Neural cell (in vitro differentiated cells): Measurements from ENCODE around the gene ARID1A. TPM values are rescaled to one million over a fixed set of nuclear protein-coding genes. Genes with fewer than 3 reads are reported as not detected.
A peak's percentile ranks its signal among the peaks of the same experiment; 100 is the strongest.

Source experiments
- H2AFZ ChIP-seq: fragments of 200-600, 300-800 bp; sonication (generic), shearing (Covaris generic); 2 replicates; pipeline ENCODE4 v1.6.0; 2014; ENCODE audit warnings: low read depth, mild to moderate bottlenecking, antibody characterized with exemption, low read length, moderate library complexity
- H3F3A ChIP-seq: fragments of 200-600 bp; shearing (Covaris generic); 2 replicates; pipeline ENCODE4 v1.6.1; 2016; ENCODE audit warnings: mild to moderate bottlenecking, moderate library complexity, mixed read lengths, antibody characterized with exemption, low read length; ENCODE audit not compliant: insufficient read depth, poor library complexity, severe bottlenecking
- H3K27ac ChIP-seq: fragments of 200-600, 300-800 bp; sonication (generic), shearing (Covaris generic); 2 replicates; pipeline ENCODE4 v1.5.1; 2014; ENCODE audit warnings: mild to moderate bottlenecking, low read length, moderate library complexity
- H3K27me3 ChIP-seq: fragments of 300-800, 200-600 bp; sonication (generic), shearing (Covaris generic); 2 replicates; pipeline ENCODE4 v1.6.0; 2014; ENCODE audit warnings: mild to moderate bottlenecking, low read depth, low read length, moderate library complexity; ENCODE audit not compliant: insufficient read depth
- H3K36me3 ChIP-seq: fragments of 300-800, 200-600 bp; sonication (generic), shearing (Covaris generic); 2 replicates; pipeline ENCODE4 v1.5.1; 2014; ENCODE audit warnings: mild to moderate bottlenecking, antibody characterized with exemption, low read length, moderate library complexity; ENCODE audit not compliant: insufficient read depth
- H3K4me2 ChIP-seq: fragments of 300-800, 200-600 bp; sonication (generic), shearing (Covaris generic); 2 replicates; pipeline ENCODE4 v1.6.0; 2014; ENCODE audit warnings: mild to moderate bottlenecking, low read length
- H3K4me3 ChIP-seq: fragments of 300-800, 200-600 bp; sonication (generic), shearing (Covaris generic); 2 replicates; pipeline ENCODE4 v1.5.1; 2014; ENCODE audit warnings: mild to moderate bottlenecking, low read length, moderate library complexity
- H3K79me2 ChIP-seq: fragments of 200-600 bp; shearing (Covaris generic); replicated peaks from 2 replicates; pipeline ENCODE4 v1.6.0; 2014; ENCODE audit warnings: mild to moderate bottlenecking, low read length, moderate library complexity; ENCODE audit not compliant: insufficient read depth
- H3K9ac ChIP-seq: fragments of 300-800, 200-600 bp; sonication (generic), shearing (Covaris generic); 2 replicates; pipeline ENCODE4 v1.6.1; 2016; ENCODE audit warnings: mild to moderate bottlenecking, low read length, mixed read lengths
- H3K9me2 ChIP-seq: fragments of 200-600 bp; shearing (Covaris generic); 2 replicates; pipeline ENCODE4 v1.6.1; 2016; ENCODE audit warnings: mild to moderate bottlenecking, low read length, mixed read lengths; ENCODE audit not compliant: insufficient read depth
- H3K9me3 ChIP-seq: fragments of 200-600, 300-800 bp; sonication (generic), shearing (Covaris generic); 2 replicates; pipeline ENCODE4 v1.6.1; 2016; ENCODE audit warnings: mild to moderate bottlenecking, mixed run types, low read length, moderate library complexity, mixed read lengths
- H4K20me1 ChIP-seq: fragments of 200-600 bp; shearing (Covaris generic); 2 replicates; pipeline ENCODE4 v1.6.1; 2016; ENCODE audit warnings: mild to moderate bottlenecking, mixed run types; ENCODE audit not compliant: insufficient read depth
- EP300 ChIP-seq: fragments of 450-650 bp; conservative IDR thresholded peaks from 2 replicates; pipeline ENCODE4 v1.6.1; 2014; ENCODE audit warnings: antibody characterized with exemption, mild to moderate bottlenecking, moderate library complexity; ENCODE audit not compliant: poor library complexity, severe bottlenecking
- EZH2 ChIP-seq: fragments of 200-600, 300-800 bp; shearing (Covaris generic), sonication (generic); IDR thresholded peaks from 2 replicates; pipeline ENCODE4 v1.6.1; 2014; ENCODE audit warnings: antibody characterized with exemption, low read length, borderline replicate concordance, mild to moderate bottlenecking; ENCODE audit not compliant: insufficient read depth, poor library complexity, severe bottlenecking
- MXI1 ChIP-seq: fragments of 450-650 bp; conservative IDR thresholded peaks from 2 replicates; pipeline ENCODE4 v1.6.1; 2014; ENCODE audit warnings: antibody characterized with exemption, mild to moderate bottlenecking; ENCODE audit not compliant: poor library complexity, severe bottlenecking
- POLR2AphosphoS5 ChIP-seq: IDR thresholded peaks from 2 replicates; pipeline ENCODE4 v1.6.1; 2012
- RAD21 ChIP-seq: fragments of 450-650 bp; conservative IDR thresholded peaks from 2 replicates; pipeline ENCODE4 v1.6.1; 2014; ENCODE audit warnings: antibody characterized with exemption, mild to moderate bottlenecking, moderate library complexity
- SMC3 ChIP-seq: fragments of 450-650 bp; conservative IDR thresholded peaks from 2 replicates; pipeline ENCODE4 v1.6.1; 2014; ENCODE audit warnings: antibody characterized with exemption, mild to moderate bottlenecking, moderate library complexity; ENCODE audit not compliant: poor library complexity
- TAF1 ChIP-seq: IDR thresholded peaks from 2 replicates; pipeline ENCODE4 v1.6.1; 2012; ENCODE audit warnings: low read depth
- polyA plus RNA-seq: library from polyadenylated mRNA; depleted of rRNA; stranded (reverse); fragments of >200 nt; gene quantifications from 2 replicates; pipeline ENCODE4 v1.2.3, GENCODE V29; 2014
- TF ChIP-seq, protein P1 (sequence below): IDR thresholded peaks from 2 replicates; pipeline ENCODE4 v1.6.1; 2012; ENCODE audit warnings: borderline replicate concordance
- TF ChIP-seq, protein P2 (sequence below): fragments of 450-650 bp; IDR thresholded peaks from 2 replicates; pipeline ENCODE4 v1.5.1; 2014; ENCODE audit warnings: antibody characterized with exemption, mild to moderate bottlenecking, moderate library complexity; ENCODE audit not compliant: poor library complexity, severe bottlenecking

Gene ARID1A
- polyA plus RNA-seq, 1 donor from 2014 or later = 13.2 TPM

- no peaks in the 10 kb centered on the region for H3F3A ChIP-seq
- peaks cover 3% of the 10 kb centered on the region for H3K36me3 ChIP-seq
- peaks cover 97% of the 10 kb centered on the region for H3K79me2 ChIP-seq
- H3K9ac ChIP-seq = no peak overlapping the region
- H3K4me3 ChIP-seq = no peak overlapping the region
- H3K4me2 ChIP-seq = no peak overlapping the region
- H3K9me2 ChIP-seq = no peaks in the 10 kb centered on the region
- H4K20me1 ChIP-seq = peaks cover 46% of the 10 kb centered on the region
- no peak overlapping the region for H2AFZ ChIP-seq
- no peak overlapping the region for H3K27ac ChIP-seq
- H3K27me3 ChIP-seq = no peaks in the 10 kb centered on the region
- no peaks in the 10 kb centered on the region for H3K9me3 ChIP-seq
- TF ChIP-seq, protein P1, sequence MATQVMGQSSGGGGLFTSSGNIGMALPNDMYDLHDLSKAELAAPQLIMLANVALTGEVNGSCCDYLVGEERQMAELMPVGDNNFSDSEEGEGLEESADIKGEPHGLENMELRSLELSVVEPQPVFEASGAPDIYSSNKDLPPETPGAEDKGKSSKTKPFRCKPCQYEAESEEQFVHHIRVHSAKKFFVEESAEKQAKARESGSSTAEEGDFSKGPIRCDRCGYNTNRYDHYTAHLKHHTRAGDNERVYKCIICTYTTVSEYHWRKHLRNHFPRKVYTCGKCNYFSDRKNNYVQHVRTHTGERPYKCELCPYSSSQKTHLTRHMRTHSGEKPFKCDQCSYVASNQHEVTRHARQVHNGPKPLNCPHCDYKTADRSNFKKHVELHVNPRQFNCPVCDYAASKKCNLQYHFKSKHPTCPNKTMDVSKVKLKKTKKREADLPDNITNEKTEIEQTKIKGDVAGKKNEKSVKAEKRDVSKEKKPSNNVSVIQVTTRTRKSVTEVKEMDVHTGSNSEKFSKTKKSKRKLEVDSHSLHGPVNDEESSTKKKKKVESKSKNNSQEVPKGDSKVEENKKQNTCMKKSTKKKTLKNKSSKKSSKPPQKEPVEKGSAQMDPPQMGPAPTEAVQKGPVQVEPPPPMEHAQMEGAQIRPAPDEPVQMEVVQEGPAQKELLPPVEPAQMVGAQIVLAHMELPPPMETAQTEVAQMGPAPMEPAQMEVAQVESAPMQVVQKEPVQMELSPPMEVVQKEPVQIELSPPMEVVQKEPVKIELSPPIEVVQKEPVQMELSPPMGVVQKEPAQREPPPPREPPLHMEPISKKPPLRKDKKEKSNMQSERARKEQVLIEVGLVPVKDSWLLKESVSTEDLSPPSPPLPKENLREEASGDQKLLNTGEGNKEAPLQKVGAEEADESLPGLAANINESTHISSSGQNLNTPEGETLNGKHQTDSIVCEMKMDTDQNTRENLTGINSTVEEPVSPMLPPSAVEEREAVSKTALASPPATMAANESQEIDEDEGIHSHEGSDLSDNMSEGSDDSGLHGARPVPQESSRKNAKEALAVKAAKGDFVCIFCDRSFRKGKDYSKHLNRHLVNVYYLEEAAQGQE = no peak
- no peak for TF ChIP-seq SMC3
- no peak for TF ChIP-seq MXI1
- TF ChIP-seq EP300 = no peak
- TF ChIP-seq TAF1 = no peak
- TF ChIP-seq, protein P2, sequence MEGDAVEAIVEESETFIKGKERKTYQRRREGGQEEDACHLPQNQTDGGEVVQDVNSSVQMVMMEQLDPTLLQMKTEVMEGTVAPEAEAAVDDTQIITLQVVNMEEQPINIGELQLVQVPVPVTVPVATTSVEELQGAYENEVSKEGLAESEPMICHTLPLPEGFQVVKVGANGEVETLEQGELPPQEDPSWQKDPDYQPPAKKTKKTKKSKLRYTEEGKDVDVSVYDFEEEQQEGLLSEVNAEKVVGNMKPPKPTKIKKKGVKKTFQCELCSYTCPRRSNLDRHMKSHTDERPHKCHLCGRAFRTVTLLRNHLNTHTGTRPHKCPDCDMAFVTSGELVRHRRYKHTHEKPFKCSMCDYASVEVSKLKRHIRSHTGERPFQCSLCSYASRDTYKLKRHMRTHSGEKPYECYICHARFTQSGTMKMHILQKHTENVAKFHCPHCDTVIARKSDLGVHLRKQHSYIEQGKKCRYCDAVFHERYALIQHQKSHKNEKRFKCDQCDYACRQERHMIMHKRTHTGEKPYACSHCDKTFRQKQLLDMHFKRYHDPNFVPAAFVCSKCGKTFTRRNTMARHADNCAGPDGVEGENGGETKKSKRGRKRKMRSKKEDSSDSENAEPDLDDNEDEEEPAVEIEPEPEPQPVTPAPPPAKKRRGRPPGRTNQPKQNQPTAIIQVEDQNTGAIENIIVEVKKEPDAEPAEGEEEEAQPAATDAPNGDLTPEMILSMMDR = no peak
- TF ChIP-seq RAD21 = no peak
- no peak for TF ChIP-seq POLR2AphosphoS5
- TF ChIP-seq EZH2 = no peak
Observed at GRCh38 chr1:26726784-26727183, 31.0 kb downstream of the ARID1A start.

DNA sequence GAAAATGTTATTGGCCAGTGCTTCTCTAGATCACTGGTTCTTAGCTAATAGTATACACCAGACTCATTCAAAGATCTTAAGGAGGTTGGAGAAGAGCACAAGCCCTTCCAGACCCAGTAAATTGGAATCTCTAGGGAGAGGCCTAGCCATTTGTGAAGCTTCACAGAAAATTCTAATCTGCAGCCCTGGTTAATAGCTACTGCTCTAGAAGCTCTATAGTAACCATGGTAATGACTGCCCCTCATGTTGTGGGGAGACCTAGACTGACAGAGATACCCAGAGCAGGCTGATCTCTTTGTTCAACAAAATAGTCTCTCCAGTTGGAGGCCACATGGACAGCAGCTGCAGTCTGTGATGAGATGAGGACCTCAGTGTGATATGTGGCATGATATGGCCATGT, 31.7 kb downstream of the ARID1A start:
- H3K27ac ChIP-seq = peak overlapping the region; percentile 37
- H2AFZ ChIP-seq = no peak overlapping the region
- peaks cover 3% of the 10 kb centered on the region for H3K36me3 ChIP-seq
- H3K9ac ChIP-seq = no peak overlapping the region
- H3K4me3 ChIP-seq = peak overlapping the region; percentile 35
- peaks cover 97% of the 10 kb centered on the region for H3K79me2 ChIP-seq
- no peaks in the 10 kb centered on the region for H3F3A ChIP-seq
- no peaks in the 10 kb centered on the region for H3K9me2 ChIP-seq
- no peaks in the 10 kb centered on the region for H3K9me3 ChIP-seq
- TF ChIP-seq, protein P2 = no peak
- TF ChIP-seq EZH2 (no peak), MXI1 (peak; percentile 18), EP300 (no peak), POLR2AphosphoS5 (no peak), RAD21 (no peak)
- TF ChIP-seq, protein P1 = no peak
- H3K27me3 ChIP-seq = no peaks in the 10 kb centered on the region
- H4K20me1 ChIP-seq = peaks cover 45% of the 10 kb centered on the region
- H3K4me2 ChIP-seq = no peak overlapping the region
